PFSK-1 (cell line): ENCODE results near the gene AGBL3.

Experiments used
- FOXP2 ChIP-seq: optimal IDR thresholded peaks from 2 replicates; pipeline ENCODE3; 2011; ENCODE audit warnings: borderline replicate concordance, control low read depth, inconsistent platforms; ENCODE audit not compliant: insufficient read depth; ENCODE audit errors: extremely low read length, extremely low read depth
- POLR2AphosphoS5 ChIP-seq: IDR thresholded peaks from 2 replicates; pipeline ENCODE4 v1.6.1; 2012; ENCODE audit warnings: low read depth, mild to moderate bottlenecking, control low read depth, low read length, moderate library complexity
- REST ChIP-seq, 2 experiments: IDR thresholded peaks; 2 replicates each; pipeline versions ENCODE4 v1.6.1 to v1.8.0; 2011 to 2012; ENCODE audit warnings: low read depth in 2 of 2, low read length in 2 of 2, control low read depth in 1 of 2, inconsistent platforms in 1 of 2, mild to moderate bottlenecking in 1 of 2, moderate library complexity in 1 of 2; ENCODE audit not compliant: insufficient read depth in 1 of 2
- SIN3A ChIP-seq: IDR thresholded peaks from 2 replicates; pipeline ENCODE4 v1.6.1; 2012; ENCODE audit warnings: mild to moderate bottlenecking, low read length, moderate library complexity, borderline replicate concordance; ENCODE audit not compliant: insufficient read depth
- TAF1 ChIP-seq: IDR thresholded peaks from 2 replicates; pipeline ENCODE4 v1.6.1; 2012; ENCODE audit warnings: low read length, control low read depth, borderline replicate concordance; ENCODE audit not compliant: insufficient read depth

Gene AGBL3

GRCh38 chr7:134940729-134941128 lies 45.6 kb upstream of the AGBL3 start:
- TF ChIP-seq REST (IDR thresholded peaks at IDR 0.05; ENCODE audit: insufficient read depth in 1 of 2, low read depth in 2 of 2, low read length in 2 of 2) (no peak), SIN3A (no peak), TAF1 (no peak), FOXP2 (no peak), POLR2AphosphoS5 (no peak)

GRCh38 chr7:134941185-134941900 lies 45.0 kb upstream of the AGBL3 start:
- no peak for TF ChIP-seq POLR2AphosphoS5
- no peak for TF ChIP-seq FOXP2
- no peak for TF ChIP-seq REST (IDR thresholded peaks at IDR 0.05; ENCODE audit: insufficient read depth in 1 of 2, low read depth in 2 of 2, low read length in 2 of 2)
- no peak for TF ChIP-seq SIN3A
- no peak for TF ChIP-seq TAF1

- no peak for TF ChIP-seq FOXP2
- no peak for TF ChIP-seq REST (IDR thresholded peaks at IDR 0.05; ENCODE audit: insufficient read depth in 1 of 2, low read depth in 2 of 2, low read length in 2 of 2)
- no peak for TF ChIP-seq TAF1
- no peak for TF ChIP-seq SIN3A
- TF ChIP-seq POLR2AphosphoS5, result no peak
Observed at GRCh38 chr7:134941952-134942351, 44.4 kb upstream of the AGBL3 start.

GRCh38 chr7:134942690-134943466 lies 43.4 kb upstream of the AGBL3 start:
- TF ChIP-seq TAF1, result no peak

- TF ChIP-seq POLR2AphosphoS5, result no peak
- no peak for TF ChIP-seq REST (IDR thresholded peaks at IDR 0.05; ENCODE audit: insufficient read depth in 1 of 2, low read depth in 2 of 2, low read length in 2 of 2)
- TF ChIP-seq TAF1, result no peak
- TF ChIP-seq FOXP2, result no peak
- no peak for TF ChIP-seq SIN3A
Observed at GRCh38 chr7:134943785-134944400, 42.4 kb upstream of the AGBL3 start.
